Vagina (tissue), 2 donors: ENCODE data around the gene TEX51. TPM values are rescaled to one million over a fixed set of nuclear protein-coding genes. Genes with fewer than 3 reads are reported as not detected.
A peak's percentile ranks its signal among the peaks of the same experiment; 100 is the strongest.

Source experiments
- DNase-seq, 2 donors: peaks; one replicate each; pipeline ENCODE4 v3.0.0-alpha.2; 2017; ENCODE audit errors: extremely low spot score in 2 of 2
- H3K27ac ChIP-seq: fragments of 200-600 bp; sonication (generic); one replicate; pipeline ENCODE4 v1.5.1; 2019
- H3K27me3 ChIP-seq: fragments of 200-600 bp; sonication (generic); one replicate; pipeline ENCODE4 v1.5.1; 2019
- H3K36me3 ChIP-seq, 2 donors: fragments of 200-600 bp; sonication (generic); one replicate each; pipeline ENCODE4 v1.5.1; 2017 to 2019
- H3K4me1 ChIP-seq: fragments of 200-600 bp; sonication (generic); one replicate; pipeline ENCODE4 v1.5.1; 2019
- H3K4me3 ChIP-seq, 2 donors: fragments of 200-600 bp; sonication (generic); 1 replicate in 1 of 2; 2 replicates in 1 of 2; pipeline ENCODE4 v1.5.1; 2016 to 2019
- H3K9me3 ChIP-seq: fragments of 200-600 bp; sonication (generic); one replicate; pipeline ENCODE4 v1.5.1; 2019
- CTCF ChIP-seq, 3 experiments: fragments of 450-650 bp in 2 of 3; fragments of 200-600 bp in 1 of 3; sonication (generic) in 1 of 3; IDR thresholded peaks; one replicate each; pipeline ENCODE4 v1.5.1; 2017 to 2019; ENCODE audit warnings: antibody characterized with exemption in 3 of 3, mild to moderate bottlenecking in 2 of 3, moderate library complexity in 2 of 3
- POLR2A ChIP-seq, 2 donors: fragments of 450-650 bp; IDR thresholded peaks; one replicate each; pipeline ENCODE4 v1.6.1; 2017; ENCODE audit warnings: antibody characterized with exemption in 2 of 2, mild to moderate bottlenecking in 2 of 2, moderate library complexity in 2 of 2
- POLR2AphosphoS5 ChIP-seq, 2 donors: sonication (generic); formaldehyde crosslinking; IDR thresholded peaks; one replicate each; pipeline ENCODE4 v1.9.0; 2017; ENCODE audit warnings: antibody characterized with exemption in 2 of 2, mild to moderate bottlenecking in 2 of 2, low read depth in 1 of 2; ENCODE audit not compliant: insufficient read depth in 1 of 2
- intact Hi-C: fragments of 100-400 bp; cut with DNase I; formaldehyde crosslinking; loops from one replicate; pipeline ENCODE4 v1.15.1; 2023
- total RNA-seq: library from RNA; depleted of rRNA; stranded (reverse); fragments of >200 nt; gene quantifications from one replicate; pipeline ENCODE4 v1.2.3, GENCODE V29; 2016

Gene TEX51
- total RNA-seq, 1 donor from 2014 or later: not detected

GRCh38 chr2:126879348-126880298 is 19.1 kb upstream of the TEX51 start:
- DNase-seq: peak in 1 of 2 donors; percentile 67
- Histone ChIP-seq H3K4me3 (no peak overlapping the region), H3K4me1 (no peaks in the 10 kb centered on the region), H3K9me3 (no peaks in the 10 kb centered on the region), H3K27ac (no peak overlapping the region), H3K36me3 (no peaks in the 10 kb centered on the region), H3K27me3 (no peaks in the 10 kb centered on the region)
- intact Hi-C loops: no loop called here
- TF ChIP-seq CTCF (IDR thresholded peaks at IDR 0.05): no peak
- no peak for TF ChIP-seq POLR2A (IDR thresholded peaks at IDR 0.05)
- no peak for TF ChIP-seq POLR2AphosphoS5 (IDR thresholded peaks at IDR 0.05; ENCODE audit: insufficient read depth in 1 of 2, low read depth in 1 of 2)

GRCh38 chr2:126880324-126880723 is 18.4 kb upstream of the TEX51 start:
- intact Hi-C loops: no loop called here
- peak; percentile 76 to 85 for DNase-seq
- Histone ChIP-seq H3K4me1 (no peaks in the 10 kb centered on the region), H3K27me3 (no peaks in the 10 kb centered on the region), H3K4me3 (no peak overlapping the region), H3K27ac (no peak overlapping the region), H3K9me3 (no peaks in the 10 kb centered on the region), H3K36me3 (no peaks in the 10 kb centered on the region)
- TF ChIP-seq POLR2AphosphoS5 (IDR thresholded peaks at IDR 0.05; ENCODE audit: insufficient read depth in 1 of 2, low read depth in 1 of 2) (no peak), CTCF (IDR thresholded peaks at IDR 0.05) (no peak), POLR2A (IDR thresholded peaks at IDR 0.05) (no peak)

GRCh38 chr2:126880817-126881216 is 17.9 kb upstream of the TEX51 start:
- Histone ChIP-seq H3K4me1 (peaks cover 2% of the 10 kb centered on the region), H3K27me3 (no peaks in the 10 kb centered on the region), H3K36me3 (no peaks in the 10 kb centered on the region), H3K9me3 (no peaks in the 10 kb centered on the region), H3K4me3 (no peak overlapping the region), H3K27ac (no peak overlapping the region)
- DNase-seq: peak in 1 of 2 donors; percentile 20
- TF ChIP-seq POLR2AphosphoS5 (IDR thresholded peaks at IDR 0.05; ENCODE audit: insufficient read depth in 1 of 2, low read depth in 1 of 2) (no peak), CTCF (IDR thresholded peaks at IDR 0.05) (no peak), POLR2A (IDR thresholded peaks at IDR 0.05) (no peak)
- intact Hi-C loops: no loop called here

- DNase-seq: peak; percentile 67 to 77
- no peak for TF ChIP-seq CTCF (IDR thresholded peaks at IDR 0.05)
- no peak for TF ChIP-seq POLR2AphosphoS5 (IDR thresholded peaks at IDR 0.05; ENCODE audit: insufficient read depth in 1 of 2, low read depth in 1 of 2)
- TF ChIP-seq POLR2A (IDR thresholded peaks at IDR 0.05): no peak
- Histone ChIP-seq H3K9me3 (no peaks in the 10 kb centered on the region), H3K4me1 (peaks cover 10% of the 10 kb centered on the region), H3K27me3 (no peaks in the 10 kb centered on the region), H3K27ac (no peak overlapping the region), H3K4me3 (no peak overlapping the region), H3K36me3 (no peaks in the 10 kb centered on the region)
- intact Hi-C loops: no loop called here
Observed at GRCh38 chr2:126881591-126881990, 17.1 kb upstream of the TEX51 start.

- no peak overlapping the region for H3K4me3 ChIP-seq
- peak; percentile 75 to 91 for DNase-seq
- intact Hi-C loops: no loop called here
- no peak overlapping the region for H3K27ac ChIP-seq
- no peaks in the 10 kb centered on the region for H3K27me3 ChIP-seq
- H3K9me3 ChIP-seq: no peaks in the 10 kb centered on the region
- peaks cover 11% of the 10 kb centered on the region for H3K4me1 ChIP-seq
- no peak for TF ChIP-seq CTCF (IDR thresholded peaks at IDR 0.05)
- H3K36me3 ChIP-seq: no peaks in the 10 kb centered on the region
Observed at GRCh38 chr2:126882181-126882580, 16.5 kb upstream of the TEX51 start.
